Endothelial cell of umbilical vein (primary cell): ENCODE data around the gene SORCS2. TPM values are rescaled to one million over a fixed set of nuclear protein-coding genes. Genes with fewer than 3 reads are reported as not detected.

ENCODE experiments used
- BruUV-seq: library from RNA; stranded (reverse); fragments of 400-500 nt; replicated peaks from 2 replicates; lab custom pipeline; 2021; lab: Mats Ljungman, UMichigan
- CTCF ChIA-PET: fragments of 300-600, 350-600 bp; sonication (Branson Sonifier 250); formaldehyde crosslinking; loops from one replicate; lab custom pipeline; 2021; ENCODE audit warnings: antibody characterized with exemption, inconsistent platforms; lab: Charles Lee
- POLR2A ChIA-PET: fragments of 300-600, 350-600 bp; sonication (Branson Sonifier 250); formaldehyde crosslinking; loops from one replicate; lab custom pipeline; 2021; ENCODE audit warnings: antibody characterized with exemption, inconsistent platforms; lab: Charles Lee
- DNase-seq: peaks from one replicate; pipeline ENCODE4 v3.0.0-alpha.2; 2011; ENCODE audit warnings: low read depth, low spot score
- FAIRE-seq: peaks from 2 replicates; lab custom pipeline; 2011; peaks lifted over from hg19 to GRCh38; lab: Jason Lieb, UNC
- H2AFZ ChIP-seq: 2 replicates; pipeline ENCODE4 v1.6.0; 2012; ENCODE audit warnings: low read depth, low read length, control low read depth, inconsistent platforms
- H3K27ac ChIP-seq: 2 replicates; pipeline ENCODE4 v1.5.1; 2011; ENCODE audit warnings: low read depth, mild to moderate bottlenecking, control low read depth, low read length, moderate library complexity; ENCODE audit not compliant: insufficient read depth
- H3K27me3 ChIP-seq, 2 experiments: 2 replicates each; pipeline versions ENCODE4 v1.6.0 to v1.6.1; 2011; ENCODE audit warnings: low read length in 2 of 2, mixed read lengths in 1 of 2; ENCODE audit not compliant: control insufficient read depth in 2 of 2, insufficient read depth in 2 of 2
- H3K36me3 ChIP-seq, 2 experiments: 2 replicates in 1 of 2; 3 replicates in 1 of 2; pipeline ENCODE4 v1.5.1; 2011; ENCODE audit warnings: low read length in 2 of 2, mild to moderate bottlenecking in 1 of 2, moderate library complexity in 1 of 2; ENCODE audit not compliant: control insufficient read depth in 2 of 2, insufficient read depth in 2 of 2; ENCODE audit errors: extremely low read depth in 1 of 2
- H3K4me1 ChIP-seq: 3 replicates; pipeline ENCODE4 v1.5.1; 2011; ENCODE audit warnings: mild to moderate bottlenecking, low read length; ENCODE audit not compliant: control insufficient read depth, insufficient read depth; ENCODE audit errors: extremely low read depth
- H3K4me2 ChIP-seq: 2 replicates; pipeline ENCODE4 v1.6.1; 2011; ENCODE audit warnings: low read length, control low read depth, mixed read lengths; ENCODE audit not compliant: insufficient read depth
- H3K4me3 ChIP-seq, 3 experiments: fragments of 200-600 bp in 1 of 3; sonication (generic), shearing (Covaris generic) in 1 of 3; replicated peaks in 1 of 3; 2 replicates each; pipeline ENCODE4 v1.5.1; 2011 to 2016; ENCODE audit warnings: control low read depth in 3 of 3, low read length in 3 of 3, mild to moderate bottlenecking in 2 of 3, inconsistent platforms in 1 of 3, low read depth in 1 of 3, moderate library complexity in 1 of 3; ENCODE audit not compliant: insufficient read depth in 1 of 3
- H3K79me2 ChIP-seq: 2 replicates; pipeline ENCODE4 v1.6.0; 2012; ENCODE audit warnings: low read length, inconsistent platforms; ENCODE audit not compliant: control insufficient read depth, insufficient read depth
- H3K9ac ChIP-seq: replicated peaks from 2 replicates; pipeline ENCODE3; 2011; ENCODE audit warnings: low read length, control low read depth; ENCODE audit not compliant: insufficient read depth; ENCODE audit errors: extremely low read depth
- H3K9me1 ChIP-seq: replicated peaks from 3 replicates; pipeline ENCODE4 v1.6.0; 2011; ENCODE audit warnings: mild to moderate bottlenecking, low read length; ENCODE audit not compliant: control insufficient read depth, insufficient read depth; ENCODE audit errors: extremely low read depth
- H3K9me3 ChIP-seq: replicated peaks from 2 replicates; pipeline ENCODE4 v1.5.1; 2012; ENCODE audit warnings: low read length, inconsistent platforms; ENCODE audit not compliant: control insufficient read depth, insufficient read depth
- H4K20me1 ChIP-seq: replicated peaks from 2 replicates; pipeline ENCODE3; 2011; ENCODE audit warnings: mild to moderate bottlenecking, low read length; ENCODE audit not compliant: control insufficient read depth, insufficient read depth; ENCODE audit errors: extremely low read depth
- GATA2 ChIP-seq: IDR thresholded peaks from 2 replicates; pipeline ENCODE4 v1.7.0; 2011; ENCODE audit warnings: low read depth, mild to moderate bottlenecking, moderate library complexity, mixed read lengths, low read length; ENCODE audit not compliant: insufficient read length, insufficient read depth
- JUN ChIP-seq: IDR thresholded peaks from 2 replicates; pipeline ENCODE4 v1.6.1; 2011; ENCODE audit warnings: borderline replicate concordance, low read depth; ENCODE audit not compliant: insufficient read length, insufficient read depth
- MAX ChIP-seq: IDR thresholded peaks from 2 replicates; pipeline ENCODE4 v1.6.1; 2011; ENCODE audit not compliant: insufficient read depth, insufficient read length
- MYC ChIP-seq: IDR thresholded peaks from one replicate; pipeline ENCODE4 v1.6.1; 2011; ENCODE audit warnings: mild to moderate bottlenecking, low read depth, low read length
- POLR2AphosphoS5 ChIP-seq: IDR thresholded peaks from 2 replicates; pipeline ENCODE4 v1.6.1; 2012; ENCODE audit warnings: low read depth, mild to moderate bottlenecking, control low read depth, low read length, moderate library complexity; ENCODE audit not compliant: insufficient read depth
- dilution Hi-C: fragments of 300-500 bp; cut with MboI; formaldehyde crosslinking; loops from one replicate; pipeline ENCODE4 v1.15.0; 2019; ENCODE audit warnings: low sequenced_read_pairs; ENCODE audit not compliant: extremely low pct_ligation_motif_present
- intact Hi-C: fragments of 100-400 bp; cut with micrococcal nuclease; formaldehyde crosslinking; loops from one replicate; pipeline ENCODE4 v1.10.0; 2022
- polyA plus RNA-seq, 4 experiments: library from polyadenylated mRNA; depleted of rRNA in 3 of 4; stranded (reverse) in 3 of 4; unstranded in 1 of 4; fragments of >200 nt; gene quantifications; 2 replicates each; pipeline versions ENCODE4 v1.2.1 to v1.2.3, GENCODE V29; 2011 to 2012; ENCODE audit warnings: missing spikeins in 1 of 4
- total RNA-seq: library from RNA; stranded (reverse); gene quantifications from 2 replicates; pipeline ENCODE4 v1.2.3, GENCODE V29; 2021

The SORCS2 gene
- total and polyA plus RNA-seq, 2 donors (not counting 3 experiments of a cell fraction or from before 2014, with no cell fraction given): not detected

GRCh38 chr4:7714176-7714575 is 521.8 kb downstream of the SORCS2 start:
- ChIA-PET POLR2A (no interaction called here), CTCF (no interaction called here)
- no peaks in the 10 kb centered on the region for H3K9me1 ChIP-seq
- no TSS peak for BruUV-seq
- DNase-seq (no peak), FAIRE-seq (no peak)
- no peak overlapping the region for H3K27ac ChIP-seq
- no peaks in the 10 kb centered on the region for H3K4me1 ChIP-seq
- no peak overlapping the region for H2AFZ ChIP-seq
- dilution Hi-C loops: no loop called here
- H3K9ac ChIP-seq: no peak overlapping the region
- H3K36me3 ChIP-seq: no peaks in the 10 kb centered on the region
- peaks cover 0 to 1% of the 10 kb centered on the region in 2 experiments for H3K27me3 ChIP-seq
- TF ChIP-seq JUN: no peak
- no peaks in the 10 kb centered on the region for H3K9me3 ChIP-seq
- no peaks in the 10 kb centered on the region for H3K79me2 ChIP-seq
- no peaks in the 10 kb centered on the region for H4K20me1 ChIP-seq
- H3K4me3 ChIP-seq: no peak overlapping the region
- intact Hi-C loops: loop anchor here (10.0 kb wide), 1 partner anchor 189 kb away; no protein-coding TSS in a partner anchor
- no peak overlapping the region for H3K4me2 ChIP-seq

DNA sequence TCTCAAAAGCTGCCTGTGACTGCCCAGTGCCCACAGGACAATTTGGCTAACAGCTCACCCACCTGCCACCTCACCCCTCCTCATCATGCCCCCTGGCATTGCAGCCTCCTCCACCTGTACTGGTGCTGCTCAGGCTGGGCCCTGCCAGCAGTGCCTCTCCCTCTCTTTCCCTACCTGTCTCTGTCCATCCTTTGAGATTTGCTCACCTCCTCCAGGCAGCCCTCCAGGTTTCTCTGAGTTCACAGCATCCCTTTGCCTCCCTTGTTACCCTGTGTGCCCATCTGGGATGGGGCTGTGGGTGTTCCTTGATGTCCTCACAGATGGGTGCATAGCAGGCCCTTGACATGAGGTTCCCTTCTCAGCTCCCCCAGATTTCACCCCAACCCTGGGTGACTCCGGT is 522.4 kb downstream of the SORCS2 start:
- BruUV-seq: no TSS peak
- H3K79me2 ChIP-seq: no peaks in the 10 kb centered on the region
- H3K4me1 ChIP-seq: no peaks in the 10 kb centered on the region
- no peak overlapping the region for H3K9ac ChIP-seq
- H3K4me3 ChIP-seq: no peak overlapping the region
- H3K9me3 ChIP-seq: no peaks in the 10 kb centered on the region
- H3K27ac ChIP-seq: no peak overlapping the region
- no peak for FAIRE-seq
- dilution Hi-C loops: no loop called here
- H3K4me2 ChIP-seq: no peak overlapping the region
- no peak overlapping the region for H2AFZ ChIP-seq
- intact Hi-C loops: loop anchor here (5.0 to 10.0 kb wide), 2 partner anchors 190 to 377 kb away; no protein-coding TSS in a partner anchor
- DNase-seq: no peak
- H3K36me3 ChIP-seq: no peaks in the 10 kb centered on the region
- H4K20me1 ChIP-seq: no peaks in the 10 kb centered on the region
- H3K27me3 ChIP-seq: peaks cover 0 to 1% of the 10 kb centered on the region in 2 experiments
- no peaks in the 10 kb centered on the region for H3K9me1 ChIP-seq
- TF ChIP-seq POLR2AphosphoS5: no peak
- TF ChIP-seq MYC: no peak
- TF ChIP-seq MAX: no peak
- TF ChIP-seq GATA2: no peak
- CTCF ChIA-PET: interaction anchor here (1.4 kb wide), 1 partner anchor 9 kb away, joined by 3 read pairs; no protein-coding TSS in a partner anchor
- POLR2A ChIA-PET: no interaction called here
